GM06990 (cell line): ENCODE results near the gene EXOC7.

Source experiments
- DNase-seq: peaks from one replicate; pipeline ENCODE4 v3.0.0-alpha.2; 2011; ENCODE audit not compliant: insufficient read length; ENCODE audit errors: extremely low read depth
- H3K27me3 ChIP-seq: replicated peaks from 2 replicates; pipeline ENCODE4 v1.6.0; 2011; ENCODE audit warnings: low read length; ENCODE audit not compliant: control insufficient read depth, insufficient read depth
- H3K36me3 ChIP-seq: 2 replicates; pipeline ENCODE4 v1.5.1; 2011; ENCODE audit warnings: low read length; ENCODE audit not compliant: control insufficient read depth, insufficient read depth
- H3K4me3 ChIP-seq: replicated peaks from 2 replicates; pipeline ENCODE4 v1.5.1; 2011; ENCODE audit warnings: low read depth, mild to moderate bottlenecking, control low read depth, low read length
- TF ChIP-seq, protein P1 (sequence below): IDR thresholded peaks from 2 replicates; pipeline ENCODE4 v1.5.1; 2011; ENCODE audit warnings: low read length, control low read depth, mild to moderate bottlenecking, inconsistent platforms; ENCODE audit not compliant: insufficient read depth, poor library complexity, severe bottlenecking

The EXOC7 gene

GRCh38 chr17:76075364-76076145 lies 28.0 kb downstream of the EXOC7 start:
- no peak for DNase-seq
- peaks cover 9% of the 10 kb centered on the region for H3K27me3 ChIP-seq
- TF ChIP-seq, protein P1, sequence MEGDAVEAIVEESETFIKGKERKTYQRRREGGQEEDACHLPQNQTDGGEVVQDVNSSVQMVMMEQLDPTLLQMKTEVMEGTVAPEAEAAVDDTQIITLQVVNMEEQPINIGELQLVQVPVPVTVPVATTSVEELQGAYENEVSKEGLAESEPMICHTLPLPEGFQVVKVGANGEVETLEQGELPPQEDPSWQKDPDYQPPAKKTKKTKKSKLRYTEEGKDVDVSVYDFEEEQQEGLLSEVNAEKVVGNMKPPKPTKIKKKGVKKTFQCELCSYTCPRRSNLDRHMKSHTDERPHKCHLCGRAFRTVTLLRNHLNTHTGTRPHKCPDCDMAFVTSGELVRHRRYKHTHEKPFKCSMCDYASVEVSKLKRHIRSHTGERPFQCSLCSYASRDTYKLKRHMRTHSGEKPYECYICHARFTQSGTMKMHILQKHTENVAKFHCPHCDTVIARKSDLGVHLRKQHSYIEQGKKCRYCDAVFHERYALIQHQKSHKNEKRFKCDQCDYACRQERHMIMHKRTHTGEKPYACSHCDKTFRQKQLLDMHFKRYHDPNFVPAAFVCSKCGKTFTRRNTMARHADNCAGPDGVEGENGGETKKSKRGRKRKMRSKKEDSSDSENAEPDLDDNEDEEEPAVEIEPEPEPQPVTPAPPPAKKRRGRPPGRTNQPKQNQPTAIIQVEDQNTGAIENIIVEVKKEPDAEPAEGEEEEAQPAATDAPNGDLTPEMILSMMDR: no peak
- no peak overlapping the region for H3K4me3 ChIP-seq
- H3K36me3 ChIP-seq: no peaks in the 10 kb centered on the region

DNA sequence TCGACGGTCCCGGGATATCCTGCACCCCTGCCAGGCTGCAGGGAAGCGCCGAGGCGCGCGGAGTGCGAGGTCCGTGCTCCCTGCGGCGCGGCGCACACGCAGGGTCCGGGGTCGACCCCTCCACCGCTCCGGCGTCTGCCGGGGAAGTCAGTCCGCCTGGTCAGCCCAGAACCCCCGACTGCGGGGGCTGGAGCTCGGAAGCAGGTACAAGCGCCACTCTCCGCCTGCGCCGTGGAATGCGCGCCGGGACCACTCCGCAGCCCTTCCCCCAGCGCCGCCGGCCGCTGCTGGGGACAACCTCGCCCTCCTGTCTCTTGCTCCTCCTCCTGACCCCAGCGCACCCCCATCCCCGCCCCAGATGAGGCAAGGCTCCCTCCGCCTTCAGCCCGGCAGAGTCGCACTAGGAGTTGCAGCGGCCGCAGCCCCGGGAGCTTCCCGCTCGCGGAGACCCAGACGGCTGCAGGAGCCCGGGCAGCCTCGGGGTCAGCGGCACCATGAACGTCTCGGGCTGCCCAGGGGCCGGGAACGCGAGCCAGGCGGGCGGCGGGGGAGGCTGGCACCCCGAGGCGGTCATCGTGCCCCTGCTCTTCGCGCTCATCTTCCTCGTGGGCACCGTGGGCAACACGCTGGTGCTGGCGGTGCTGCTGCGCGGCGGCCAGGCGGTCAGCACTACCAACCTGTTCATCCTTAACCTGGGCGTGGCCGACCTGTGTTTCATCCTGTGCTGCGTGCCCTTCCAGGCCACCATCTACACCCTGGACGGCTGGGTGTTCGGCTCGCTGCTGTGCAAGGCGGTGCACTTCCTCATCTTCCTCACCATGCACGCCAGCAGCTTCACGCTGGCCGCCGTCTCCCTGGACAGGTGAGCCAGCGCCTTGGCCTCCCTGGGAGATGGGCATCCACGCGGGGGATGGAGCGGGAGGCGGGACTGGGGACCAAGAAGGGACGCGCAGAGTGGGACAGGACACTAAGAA lies 28.9 kb downstream of the EXOC7 start, which contains the start of gene GALR2:
Gene GALR2 (plus strand): TSS at position 392 of the 974 bp plus-strand sequence. CDS start 103 bp downstream, at position 495.
- DNase-seq: no peak
- TF ChIP-seq, protein P1: no peak
- peaks cover 9% of the 10 kb centered on the region for H3K27me3 ChIP-seq
- H3K4me3 ChIP-seq: no peak within 1 kb of the TSS
- H3K36me3 ChIP-seq: no peaks in the 10 kb centered on the region

DNA sequence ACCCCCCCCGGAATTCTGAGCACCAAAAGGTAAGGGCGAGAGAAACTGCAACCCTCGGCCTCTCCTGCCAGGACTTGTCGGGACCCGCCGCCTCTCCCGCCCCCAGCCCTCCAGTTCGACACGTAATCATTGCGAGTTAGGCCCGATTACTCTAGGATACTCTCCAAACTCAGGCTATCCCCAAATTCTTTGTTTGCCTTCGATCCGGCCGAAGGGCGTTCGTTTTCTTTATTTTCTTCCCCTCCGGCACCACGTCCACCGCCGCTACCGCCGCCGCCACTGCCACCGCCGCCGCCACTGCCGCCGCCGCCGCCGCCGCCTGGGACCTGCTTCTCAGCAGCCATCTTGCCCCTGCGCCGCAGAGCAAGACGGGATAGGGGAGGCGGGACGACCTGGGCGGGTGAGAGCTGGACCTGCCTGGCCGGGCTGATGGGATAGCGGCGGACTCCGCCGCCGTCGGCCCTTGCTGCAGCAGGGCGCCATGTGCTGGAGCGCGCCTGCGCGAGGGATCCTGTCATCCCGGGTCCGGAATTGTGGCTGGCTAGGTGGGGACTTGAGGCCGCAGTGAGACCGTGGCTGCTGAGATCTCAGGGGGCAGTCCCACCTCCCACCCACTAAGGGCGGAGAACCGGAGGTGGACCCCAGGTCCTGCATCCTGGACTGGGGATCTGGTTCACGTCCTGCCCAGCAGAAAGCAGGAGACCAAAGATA lies 31.3 kb downstream of the EXOC7 start, which contains the start of gene SRP68:
Gene SRP68 (minus strand): TSS at position 370 of the 711 bp plus-strand sequence. CDS start 26 bp downstream, at position 344.
- peak; percentile 89 for DNase-seq
- peak within 1 kb of the TSS; percentile 99 for H3K4me3 ChIP-seq
- H3K27me3 ChIP-seq: peaks cover 7% of the 10 kb centered on the region
- TF ChIP-seq, protein P1: no peak
- peaks cover 7% of the 10 kb centered on the region for H3K36me3 ChIP-seq

GRCh38 chr17:76071531-76072147 lies 31.9 kb downstream of the EXOC7 start:
- TF ChIP-seq, protein P1: no peak
- DNase-seq: no peak
- Histone ChIP-seq H3K4me3 (peak overlapping the region; percentile 99), H3K36me3 (peaks cover 8% of the 10 kb centered on the region), H3K27me3 (peaks cover 3% of the 10 kb centered on the region)

DNA sequence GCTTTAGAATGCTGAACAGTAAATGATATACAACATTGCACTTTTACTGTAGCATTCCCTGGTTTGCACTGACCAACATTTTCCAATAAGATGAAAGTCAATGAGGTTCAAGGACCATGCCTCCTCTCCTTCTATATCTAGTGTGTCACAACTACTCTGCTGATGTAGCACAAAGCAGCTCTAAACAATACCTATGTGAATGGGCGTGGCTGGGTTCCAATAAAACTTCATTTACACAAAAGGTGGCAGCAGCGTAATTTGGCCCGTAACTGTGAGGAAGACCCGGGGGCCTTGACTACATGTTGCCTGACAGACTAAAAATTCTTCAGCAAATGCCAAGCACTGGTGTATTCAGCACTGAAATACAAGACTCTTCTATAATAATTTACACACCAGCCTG lies 37.8 kb downstream of the EXOC7 start:
- H3K27me3 ChIP-seq: no peaks in the 10 kb centered on the region
- DNase-seq: no peak
- TF ChIP-seq, protein P1: no peak
- H3K4me3 ChIP-seq: no peak overlapping the region
- peaks cover 21% of the 10 kb centered on the region for H3K36me3 ChIP-seq
